ENCODE measurements around the gene IL1RAPL1. TPM values are rescaled to one million over a fixed set of nuclear protein-coding genes. Genes with fewer than 3 reads are reported as not detected.

Gene IL1RAPL1
- total RNA-seq, 4 donors from 2014 or later, result 0.24 to 6.2 TPM; not detected in 2

GRCh38 chrX:29376584-29376983 is 789.3 kb downstream of the IL1RAPL1 start:
- intact Hi-C loops (cut with DNase I; ENCODE audit: low total_unique reads), result no loop called here
- no peak for DNase-seq
- H3K9me3 ChIP-seq, result no peaks in the 10 kb centered on the region
- no peaks in the 10 kb centered on the region for H3K36me3 ChIP-seq
- TF ChIP-seq POLR2A (IDR thresholded peaks at IDR 0.05) (no peak), CTCF (IDR thresholded peaks at IDR 0.05) (no peak)
- H3K27me3 ChIP-seq, result no peaks in the 10 kb centered on the region
- no peak overlapping the region for H3K4me3 ChIP-seq
- H3K27ac ChIP-seq, result no peak overlapping the region
- H3K4me1 ChIP-seq, result no peaks in the 10 kb centered on the region

- Histone ChIP-seq H3K4me1 (no peaks in the 10 kb centered on the region), H3K4me3 (no peak overlapping the region), H3K27me3 (no peaks in the 10 kb centered on the region), H3K27ac (no peak overlapping the region), H3K36me3 (no peaks in the 10 kb centered on the region), H3K9me3 (no peaks in the 10 kb centered on the region)
- intact Hi-C loops (cut with DNase I; ENCODE audit: low total_unique reads), result no loop called here
- TF ChIP-seq CTCF (IDR thresholded peaks at IDR 0.05) (no peak), POLR2A (IDR thresholded peaks at IDR 0.05) (no peak)
- DNase-seq, result no peak
Observed at GRCh38 chrX:29382811-29383210, 795.6 kb downstream of the IL1RAPL1 start.

GRCh38 chrX:29388509-29388908 is 801.3 kb downstream of the IL1RAPL1 start:
- Histone ChIP-seq H3K27me3 (no peaks in the 10 kb centered on the region), H3K36me3 (no peaks in the 10 kb centered on the region), H3K4me1 (no peaks in the 10 kb centered on the region), H3K4me3 (no peak overlapping the region), H3K9me3 (no peaks in the 10 kb centered on the region), H3K27ac (no peak overlapping the region)
- TF ChIP-seq POLR2A (IDR thresholded peaks at IDR 0.05) (no peak), CTCF (IDR thresholded peaks at IDR 0.05) (no peak)
- no peak for DNase-seq
- intact Hi-C loops (cut with DNase I; ENCODE audit: low total_unique reads), result no loop called here

GRCh38 chrX:29397506-29397905 is 810.3 kb downstream of the IL1RAPL1 start:
- H3K9me3 ChIP-seq, result no peaks in the 10 kb centered on the region
- intact Hi-C loops (cut with DNase I; ENCODE audit: low total_unique reads), result no loop called here
- H3K4me1 ChIP-seq, result no peaks in the 10 kb centered on the region
- H3K36me3 ChIP-seq, result no peaks in the 10 kb centered on the region
- H3K27ac ChIP-seq, result no peak overlapping the region
- no peak for TF ChIP-seq CTCF (IDR thresholded peaks at IDR 0.05)
- H3K27me3 ChIP-seq, result no peaks in the 10 kb centered on the region
- H3K4me3 ChIP-seq, result no peak overlapping the region
- DNase-seq, result no peak

- no peaks in the 10 kb centered on the region for H3K36me3 ChIP-seq
- TF ChIP-seq POLR2A (IDR thresholded peaks at IDR 0.05) (no peak), CTCF (IDR thresholded peaks at IDR 0.05) (no peak)
- no peaks in the 10 kb centered on the region for H3K9me3 ChIP-seq
- no peaks in the 10 kb centered on the region for H3K27me3 ChIP-seq
- no peak overlapping the region for H3K4me3 ChIP-seq
- H3K4me1 ChIP-seq, result no peaks in the 10 kb centered on the region
- DNase-seq, result no peak
- intact Hi-C loops (cut with DNase I; ENCODE audit: low total_unique reads), result no loop called here
- H3K27ac ChIP-seq, result no peak overlapping the region
Observed at GRCh38 chrX:29407357-29407756, 820.1 kb downstream of the IL1RAPL1 start.
